HEK293 (cell line): ENCODE results near the gene BCOR.

Experiments used
- CTCF ChIA-PET: fragments of 350-600 bp; formaldehyde crosslinking; extraction: SDS; loops from one replicate; lab custom pipeline; 2021; ENCODE audit warnings: antibody characterized with exemption; lab: Yijun Ruan, JAX
- POLR2A ChIA-PET: fragments of 300-600 bp; formaldehyde crosslinking; extraction: SDS; loops from one replicate; lab custom pipeline; 2020; ENCODE audit warnings: antibody characterized with exemption, inconsistent platforms; lab: Yijun Ruan, JAX
- H3K27ac ChIP-seq: fragments of 200-500 bp; sonication (Bioruptor generic); 2 replicates; pipeline ENCODE4 v1.5.1; 2014; ENCODE audit warnings: low read depth, low read length, control low read depth, inconsistent platforms; ENCODE audit errors: extremely low read depth
- H3K36me3 ChIP-seq, 2 experiments: fragments of 200-500 bp in 1 of 2; sonication (Bioruptor generic) in 1 of 2; 1 replicate in 1 of 2; 2 replicates in 1 of 2; pipeline ENCODE4 v1.5.1; 2014 to 2017; ENCODE audit warnings: inconsistent platforms in 2 of 2, low read length in 2 of 2; ENCODE audit not compliant: control insufficient read depth in 2 of 2, insufficient read depth in 1 of 2
- H3K4me1 ChIP-seq: fragments of 200-500 bp; sonication (Bioruptor generic); 2 replicates; pipeline ENCODE4 v1.5.1; 2014; ENCODE audit warnings: mild to moderate bottlenecking, low read length, inconsistent platforms; ENCODE audit not compliant: control insufficient read depth, insufficient read depth
- H3K4me3 ChIP-seq: 2 replicates; pipeline ENCODE4 v1.5.1; 2011; ENCODE audit warnings: low read depth, mild to moderate bottlenecking, control low read depth, low read length, moderate library complexity
- H3K9me3 ChIP-seq: fragments of 200-500 bp; sonication (Bioruptor generic); 2 replicates; pipeline ENCODE4 v1.5.1; 2014; ENCODE audit warnings: low read depth, low read length, inconsistent platforms; ENCODE audit not compliant: control insufficient read depth, insufficient read depth
- AEBP2 ChIP-seq: fragments of 450-650 bp; formaldehyde crosslinking; IDR thresholded peaks from 2 replicates; pipeline ENCODE4 v1.5.1; 2016; ENCODE audit warnings: missing biosample characterization, missing genetic modification characterization, borderline replicate concordance
- HOXD13 ChIP-seq: sonication (generic); formaldehyde crosslinking; IDR thresholded peaks from 2 replicates; pipeline ENCODE4 v1.8.0; 2022; ENCODE audit warnings: missing genetic modification reagents, borderline replicate concordance
- KLF10 ChIP-seq: fragments of 450-650 bp; IDR thresholded peaks from 2 replicates; pipeline ENCODE4 v1.5.1; 2018; ENCODE audit warnings: missing biosample characterization, mild to moderate bottlenecking, missing genetic modification characterization
- KLF17 ChIP-seq: fragments of 450-650 bp; formaldehyde crosslinking; IDR thresholded peaks from 2 replicates; pipeline ENCODE4 v1.5.1; 2016; ENCODE audit warnings: missing biosample characterization, missing genetic modification characterization
- KLF7 ChIP-seq: fragments of 450-650 bp; formaldehyde crosslinking; IDR thresholded peaks from 2 replicates; pipeline ENCODE4 v1.5.1; 2016; ENCODE audit warnings: missing biosample characterization, missing genetic modification characterization, borderline replicate concordance
- MZF1 ChIP-seq: fragments of 450-650 bp; formaldehyde crosslinking; IDR thresholded peaks from 2 replicates; pipeline ENCODE4 v1.5.1; 2017; ENCODE audit warnings: missing biosample characterization, missing genetic modification characterization, borderline replicate concordance
- OSR2 ChIP-seq: fragments of 450-650 bp; formaldehyde crosslinking; IDR thresholded peaks from 2 replicates; pipeline ENCODE4 v1.5.1; 2016; ENCODE audit warnings: missing biosample characterization, missing genetic modification characterization
- SCRT1 ChIP-seq: fragments of 450-650 bp; formaldehyde crosslinking; IDR thresholded peaks from 2 replicates; pipeline ENCODE4 v1.5.1; 2016; ENCODE audit warnings: missing biosample characterization, missing genetic modification characterization, borderline replicate concordance
- SCRT2 ChIP-seq: fragments of 450-650 bp; formaldehyde crosslinking; IDR thresholded peaks from 2 replicates; pipeline ENCODE4 v1.5.1; 2016; ENCODE audit warnings: missing biosample characterization, missing genetic modification characterization
- TCF7L2 ChIP-seq: IDR thresholded peaks from 2 replicates; pipeline ENCODE4 v1.6.1; 2011; ENCODE audit warnings: low read depth, mild to moderate bottlenecking, inconsistent platforms, low read length, moderate library complexity, borderline replicate concordance
- TRIM28 ChIP-seq: IDR thresholded peaks from 2 replicates; pipeline ENCODE4 v1.6.1; 2011; ENCODE audit warnings: low read length, control low read depth, borderline replicate concordance
- WT1 ChIP-seq: fragments of 450-650 bp; formaldehyde crosslinking; IDR thresholded peaks from 2 replicates; pipeline ENCODE4 v1.5.1; 2016; ENCODE audit warnings: missing biosample characterization, missing genetic modification characterization
- ZNF140 ChIP-seq: fragments of 450-650 bp; formaldehyde crosslinking; IDR thresholded peaks from 2 replicates; pipeline ENCODE4 v1.5.1; 2016; ENCODE audit warnings: missing biosample characterization, missing genetic modification characterization
- ZNF16 ChIP-seq: fragments of 450-650 bp; formaldehyde crosslinking; IDR thresholded peaks from 2 replicates; pipeline ENCODE4 v1.5.1; 2016; ENCODE audit warnings: low read depth, missing biosample characterization, missing genetic modification characterization
- ZNF23 ChIP-seq: fragments of 450-650 bp; formaldehyde crosslinking; IDR thresholded peaks from 2 replicates; pipeline ENCODE4 v1.5.1; 2016; ENCODE audit warnings: missing biosample characterization, missing genetic modification characterization, borderline replicate concordance
- ZNF26 ChIP-seq: fragments of 450-650 bp; formaldehyde crosslinking; IDR thresholded peaks from 2 replicates; pipeline ENCODE4 v1.5.1; 2016; ENCODE audit warnings: missing biosample characterization, missing genetic modification characterization
- ZNF366 ChIP-seq: fragments of 450-650 bp; formaldehyde crosslinking; conservative IDR thresholded peaks from 2 replicates; pipeline ENCODE4 v1.5.1; 2016; ENCODE audit warnings: missing biosample characterization, missing genetic modification characterization
- ZNF426 ChIP-seq: fragments of 450-650 bp; formaldehyde crosslinking; IDR thresholded peaks from 2 replicates; pipeline ENCODE4 v1.5.1; 2017; ENCODE audit warnings: missing biosample characterization, missing genetic modification characterization, mild to moderate bottlenecking, inconsistent platforms, moderate library complexity
- ZNF548 ChIP-seq: fragments of 450-650 bp; formaldehyde crosslinking; IDR thresholded peaks from 2 replicates; pipeline ENCODE4 v1.5.1; 2016; ENCODE audit warnings: missing biosample characterization, missing genetic modification characterization
- ZNF580 ChIP-seq: fragments of 450-650 bp; formaldehyde crosslinking; IDR thresholded peaks from 2 replicates; pipeline ENCODE4 v1.5.1; 2016; ENCODE audit warnings: missing biosample characterization, missing genetic modification characterization
- ZNF585B ChIP-seq: fragments of 450-650 bp; formaldehyde crosslinking; IDR thresholded peaks from 2 replicates; pipeline ENCODE4 v1.5.1; 2016; ENCODE audit warnings: missing biosample characterization, missing genetic modification characterization
- ZNF677 ChIP-seq: fragments of 450-650 bp; IDR thresholded peaks from 2 replicates; pipeline ENCODE4 v1.5.0; 2018; ENCODE audit warnings: missing biosample characterization, mild to moderate bottlenecking, missing genetic modification characterization, moderate library complexity
- ZNF791 ChIP-seq: fragments of 450-650 bp; formaldehyde crosslinking; IDR thresholded peaks from 2 replicates; pipeline ENCODE4 v1.5.1; 2016; ENCODE audit warnings: missing biosample characterization, missing genetic modification characterization

The BCOR gene

GRCh38 chrX:40078489-40079227 lies 19.1 kb downstream of the BCOR start:
- Histone ChIP-seq H3K4me1 (peaks cover 5% of the 10 kb centered on the region; the same call in 1 of the 2 replicates), H3K27ac (no peak overlapping the region), H3K4me3 (no peak overlapping the region), H3K36me3 (peaks cover 0 to 83% of the 10 kb centered on the region in 2 experiments; a peak in 1 of 3 replicates), H3K9me3 (no peaks in the 10 kb centered on the region)
- POLR2A ChIA-PET, result no interaction called here
- CTCF ChIA-PET, result interaction anchor here (0.7 kb wide), 2 partner anchors 18 to 19 kb away, joined by 3 read pairs; no protein-coding TSS in a partner anchor
- TF ChIP-seq ZNF426 (tag by site-specific recombination), result no peak
- TF ChIP-seq AEBP2 (tag by site-specific recombination), result no peak
- no peak for TF ChIP-seq ZNF16 (tag by site-specific recombination)
- TF ChIP-seq OSR2 (tag by site-specific recombination), result no peak
- TF ChIP-seq MZF1, result no peak
- no peak for TF ChIP-seq ZNF140 (tag by site-specific recombination)
- no peak for TF ChIP-seq ZNF23 (tag by site-specific recombination)
- TF ChIP-seq ZNF548 (tag by site-specific recombination), result no peak
- TF ChIP-seq ZNF26 (tag by site-specific recombination), result no peak
- no peak for TF ChIP-seq HOXD13 (CRISPR knock-in tag)
- no peak for TF ChIP-seq WT1 (tag by site-specific recombination)

GRCh38 chrX:40077906-40078305 lies 19.9 kb downstream of the BCOR start:
- peaks cover 5% of the 10 kb centered on the region; the same call in 1 of the 2 replicates for H3K4me1 ChIP-seq
- no peak for TF ChIP-seq ZNF548 (tag by site-specific recombination)
- TF ChIP-seq KLF17, result no peak
- no peak for TF ChIP-seq SCRT2 (tag by site-specific recombination)
- TF ChIP-seq KLF7 (tag by site-specific recombination), result no peak
- TF ChIP-seq ZNF585B (tag by site-specific recombination), result no peak
- no peak for TF ChIP-seq TCF7L2
- no peak for TF ChIP-seq MZF1
- no peak for TF ChIP-seq TRIM28
- no peak for TF ChIP-seq KLF10 (tag by site-specific recombination)
- TF ChIP-seq SCRT1 (tag by site-specific recombination), result no peak
- no peak for TF ChIP-seq ZNF677 (tag by site-specific recombination)
- no peak for TF ChIP-seq ZNF366 (tag by site-specific recombination)
- TF ChIP-seq ZNF580 (tag by site-specific recombination), result no peak
- no peak for TF ChIP-seq ZNF140 (tag by site-specific recombination)
- no peak for TF ChIP-seq ZNF791 (tag by site-specific recombination)
- H3K9me3 ChIP-seq, result no peaks in the 10 kb centered on the region
- no peak overlapping the region for H3K4me3 ChIP-seq
- ChIA-PET CTCF (interaction anchor here (0.7 kb wide), 1 partner anchor 1405 kb away, joined by 5 read pairs; no protein-coding TSS in a partner anchor), POLR2A (no interaction called here)
- H3K36me3 ChIP-seq, result peaks cover 5 to 91% of the 10 kb centered on the region in 2 experiments; a peak in 2 of 3 replicates
- no peak overlapping the region for H3K27ac ChIP-seq
